HepG2 (cell line): Measurements from ENCODE around the gene NOSIP. TPM values are rescaled to one million over a fixed set of nuclear protein-coding genes. Genes with fewer than 3 reads are reported as not detected.

Experiments
- EP300 ChIP-seq, 3 experiments: sonication (generic) in 1 of 3; formaldehyde crosslinking in 1 of 3; IDR thresholded peaks; 2 replicates each; pipeline versions ENCODE4 v1.5.1 to v1.6.1; 2011 to 2020; ENCODE audit warnings: low read depth in 2 of 3, low read length in 2 of 3, borderline replicate concordance in 1 of 3, improper control_type of control experiment in 1 of 3, mild to moderate bottlenecking in 1 of 3, missing genetic modification reagents in 1 of 3, moderate library complexity in 1 of 3
- GZF1 ChIP-seq: sonication (generic); formaldehyde crosslinking; IDR thresholded peaks from 2 replicates; pipeline ENCODE4 v1.5.1; 2020; ENCODE audit warnings: mild to moderate bottlenecking, missing genetic modification reagents
- HNF4G ChIP-seq, 2 experiments: sonication (generic) in 1 of 2; formaldehyde crosslinking in 1 of 2; IDR thresholded peaks; 2 replicates each; pipeline versions ENCODE4 v1.4.0 to v1.6.1; 2011 to 2020; ENCODE audit warnings: borderline replicate concordance in 2 of 2, low read depth in 2 of 2, mild to moderate bottlenecking in 2 of 2, low read length in 1 of 2, missing genetic modification reagents in 1 of 2, moderate library complexity in 1 of 2
- HNRNPUL1 ChIP-seq: fragments of 200-400 bp; formaldehyde crosslinking; IDR thresholded peaks from 2 replicates; pipeline ENCODE4 v1.6.1; 2017; ENCODE audit warnings: low read depth, mild to moderate bottlenecking, low read length, moderate library complexity
- ONECUT2 ChIP-seq: sonication (generic); formaldehyde crosslinking; IDR thresholded peaks from 2 replicates; pipeline ENCODE4 v1.4.0; 2020; ENCODE audit warnings: missing genetic modification reagents
- PAWR ChIP-seq: sonication (generic); formaldehyde crosslinking; IDR thresholded peaks from 2 replicates; pipeline ENCODE4 v1.4.0; 2020; ENCODE audit warnings: missing genetic modification reagents, mild to moderate bottlenecking, borderline replicate concordance
- PCBP1 ChIP-seq: fragments of 200-400 bp; formaldehyde crosslinking; IDR thresholded peaks from 2 replicates; pipeline ENCODE4 v1.6.1; 2017; ENCODE audit warnings: mild to moderate bottlenecking, low read depth, low read length, borderline replicate concordance
- RXRA ChIP-seq: sonication (generic); formaldehyde crosslinking; IDR thresholded peaks from 2 replicates; pipeline ENCODE4 v1.5.1; 2020; ENCODE audit warnings: missing genetic modification reagents
- SMARCE1 ChIP-seq: fragments of 450-650 bp; IDR thresholded peaks from 2 replicates; pipeline ENCODE4 v1.6.1; 2017; ENCODE audit warnings: borderline replicate concordance
- SMC3 ChIP-seq: IDR thresholded peaks from 2 replicates; pipeline ENCODE4 v1.6.1; 2011; ENCODE audit warnings: low read length, improper control_type of control experiment
- SPEN ChIP-seq: sonication (generic); formaldehyde crosslinking; IDR thresholded peaks from 2 replicates; pipeline ENCODE4 v1.5.1; 2020; ENCODE audit warnings: low read depth, mild to moderate bottlenecking, missing genetic modification reagents
- TEAD2 ChIP-seq: sonication (generic); formaldehyde crosslinking; IDR thresholded peaks from 2 replicates; pipeline ENCODE4 v1.9.0; 2021; ENCODE audit warnings: missing genetic modification reagents
- XRCC5 ChIP-seq: fragments of 200-400 bp; formaldehyde crosslinking; optimal IDR thresholded peaks from 2 replicates; pipeline ENCODE3; 2017; ENCODE audit warnings: mild to moderate bottlenecking, low read length
- YEATS2 ChIP-seq: sonication (generic); formaldehyde crosslinking; IDR thresholded peaks from 2 replicates; pipeline ENCODE4 v1.4.0; 2020; ENCODE audit warnings: missing genetic modification reagents, borderline replicate concordance
- ZFP90 ChIP-seq: sonication (generic); formaldehyde crosslinking; IDR thresholded peaks from 2 replicates; pipeline ENCODE4 v1.8.0; 2022; ENCODE audit warnings: missing genetic modification reagents, mild to moderate bottlenecking, inconsistent platforms, borderline replicate concordance
- ZNF256 ChIP-seq: sonication (generic); formaldehyde crosslinking; conservative IDR thresholded peaks from 2 replicates; pipeline ENCODE4 v1.4.0; 2020; ENCODE audit warnings: missing genetic modification reagents
- ZNF260 ChIP-seq: sonication (generic); formaldehyde crosslinking; IDR thresholded peaks from 2 replicates; pipeline ENCODE4 v1.4.0; 2020; ENCODE audit warnings: missing genetic modification reagents, low read depth, mild to moderate bottlenecking, borderline replicate concordance
- ZNF282 ChIP-seq: fragments of 450-650 bp; IDR thresholded peaks from 2 replicates; pipeline ENCODE4 v1.6.1; 2018; ENCODE audit not compliant: partially characterized antibody
- ZNF577 ChIP-seq: sonication (generic); formaldehyde crosslinking; IDR thresholded peaks from 2 replicates; pipeline ENCODE4 v1.4.0; 2020; ENCODE audit warnings: mild to moderate bottlenecking, low read depth, missing genetic modification reagents, borderline replicate concordance
- ZNF816 ChIP-seq: sonication (generic); formaldehyde crosslinking; IDR thresholded peaks from 2 replicates; pipeline ENCODE4 v1.8.0; 2022; ENCODE audit warnings: missing genetic modification reagents, mild to moderate bottlenecking, borderline replicate concordance
- polyA plus RNA-seq, 8 experiments: library from polyadenylated mRNA; depleted of rRNA in 3 of 8; stranded (reverse) in 7 of 8; unstranded in 1 of 8; fragments of >200 nt; fragmentation: Illumina TruSeq in 4 of 8; extraction: Trizol in 4 of 8; gene quantifications; 2 replicates each; pipeline versions ENCODE4 v1.2.1 to v1.2.3, GENCODE V29; 2011 to 2016; ENCODE audit warnings: low read depth in 4 of 8, missing spikeins in 1 of 8, mixed read lengths in 1 of 8; ENCODE audit not compliant: insufficient read depth in 1 of 8
- total RNA-seq, 5 experiments: library from RNA; depleted of rRNA; stranded (reverse); fragments of >200 nt; fragmentation: Illumina TruSeq; extraction: Trizol; gene quantifications; 2 replicates each; pipeline ENCODE4 v1.2.3, GENCODE V29; 2016; ENCODE audit warnings: low read depth in 1 of 5
- TF ChIP-seq, protein P1 (sequence below), 2 experiments: sonication (generic) in 1 of 2; formaldehyde crosslinking in 1 of 2; IDR thresholded peaks; 2 replicates each; pipeline versions ENCODE4 v1.6.1 to v1.9.0; 2014 to 2022; ENCODE audit warnings: antibody characterized with exemption in 1 of 2, borderline replicate concordance in 1 of 2, inconsistent platforms in 1 of 2, low read depth in 1 of 2, missing genetic modification reagents in 1 of 2
- TF ChIP-seq, protein P2 (sequence below): sonication (generic); formaldehyde crosslinking; IDR thresholded peaks from 2 replicates; pipeline ENCODE4 v1.4.0; 2020; ENCODE audit warnings: missing genetic modification reagents, low read depth, mild to moderate bottlenecking, borderline replicate concordance

The NOSIP gene
- total and polyA plus RNA-seq, 2 of the 13 experiments (the other 11 are each of a cell fraction or from before 2014, with no cell fraction given): 54.3 to 78.0 TPM

DNA sequence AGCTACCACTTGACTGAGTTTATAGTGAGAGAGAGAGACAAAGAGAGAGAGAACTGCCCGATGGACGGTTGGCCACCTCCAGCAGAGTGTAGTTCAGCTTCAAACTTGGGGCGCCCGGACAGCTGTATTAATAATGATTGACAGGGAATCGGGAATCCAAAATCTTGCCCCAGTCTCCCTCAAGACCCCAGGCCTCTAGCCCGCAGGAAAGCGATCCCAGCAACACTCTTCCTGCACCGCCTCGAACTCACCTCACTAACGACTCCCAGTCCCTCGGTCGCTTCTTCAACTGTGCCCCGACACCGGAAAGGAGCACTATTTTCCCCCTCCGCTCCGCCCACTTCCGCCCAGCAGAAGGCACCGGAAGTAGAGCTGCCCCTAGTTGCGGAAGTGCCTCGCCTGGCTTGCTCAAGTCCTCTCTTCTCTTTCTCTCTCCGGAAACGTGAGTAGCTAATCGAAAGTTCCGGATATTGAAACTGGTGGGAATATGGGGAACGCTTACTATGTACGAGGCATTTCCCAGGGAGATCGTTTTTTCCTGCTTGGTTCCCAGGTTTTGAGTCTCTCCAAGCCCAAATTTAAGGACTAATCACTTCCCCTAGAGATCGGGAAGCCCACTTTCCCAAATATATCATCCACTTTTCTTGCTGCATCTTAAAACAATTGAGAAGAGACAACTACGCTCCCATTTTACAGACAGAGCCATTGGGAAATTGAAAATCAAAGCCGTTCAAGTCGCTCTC, at the start of gene NOSIP (continued):
- TF ChIP-seq, protein P1, sequence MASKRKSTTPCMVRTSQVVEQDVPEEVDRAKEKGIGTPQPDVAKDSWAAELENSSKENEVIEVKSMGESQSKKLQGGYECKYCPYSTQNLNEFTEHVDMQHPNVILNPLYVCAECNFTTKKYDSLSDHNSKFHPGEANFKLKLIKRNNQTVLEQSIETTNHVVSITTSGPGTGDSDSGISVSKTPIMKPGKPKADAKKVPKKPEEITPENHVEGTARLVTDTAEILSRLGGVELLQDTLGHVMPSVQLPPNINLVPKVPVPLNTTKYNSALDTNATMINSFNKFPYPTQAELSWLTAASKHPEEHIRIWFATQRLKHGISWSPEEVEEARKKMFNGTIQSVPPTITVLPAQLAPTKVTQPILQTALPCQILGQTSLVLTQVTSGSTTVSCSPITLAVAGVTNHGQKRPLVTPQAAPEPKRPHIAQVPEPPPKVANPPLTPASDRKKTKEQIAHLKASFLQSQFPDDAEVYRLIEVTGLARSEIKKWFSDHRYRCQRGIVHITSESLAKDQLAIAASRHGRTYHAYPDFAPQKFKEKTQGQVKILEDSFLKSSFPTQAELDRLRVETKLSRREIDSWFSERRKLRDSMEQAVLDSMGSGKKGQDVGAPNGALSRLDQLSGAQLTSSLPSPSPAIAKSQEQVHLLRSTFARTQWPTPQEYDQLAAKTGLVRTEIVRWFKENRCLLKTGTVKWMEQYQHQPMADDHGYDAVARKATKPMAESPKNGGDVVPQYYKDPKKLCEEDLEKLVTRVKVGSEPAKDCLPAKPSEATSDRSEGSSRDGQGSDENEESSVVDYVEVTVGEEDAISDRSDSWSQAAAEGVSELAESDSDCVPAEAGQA (IDR thresholded peaks at IDR 0.05; ENCODE audit: low read depth): peak; percentile 78
- TF ChIP-seq, protein P1 (CRISPR knock-in tag; IDR thresholded peaks at IDR 0.05; ENCODE audit: borderline replicate concordance): no peak
- TF ChIP-seq ZNF282 (no peak), PCBP1 (no peak), EP300 (IDR thresholded peaks at IDR 0.05; ENCODE audit: low read depth in 2 of 2, low read length in 2 of 2) (peak; percentile 27 to 57; a peak in 1 of 4 replicates), EP300 (CRISPR knock-in tag; IDR thresholded peaks at IDR 0.05; ENCODE audit: borderline replicate concordance) (no peak), ZNF577 (CRISPR knock-in tag) (no peak), ZNF260 (CRISPR knock-in tag) (no peak), XRCC5 (peak; percentile 98), RXRA (CRISPR knock-in tag) (peak; percentile 21; the same call in 1 of the 2 replicates), TEAD2 (no peak), GZF1 (CRISPR knock-in tag) (no peak), ONECUT2 (CRISPR knock-in tag) (no peak; the same call in 1 of the 2 replicates), HNRNPUL1 (no peak), PAWR (no peak), HNF4G (IDR thresholded peaks at IDR 0.05; ENCODE audit: borderline replicate concordance, low read depth, low read length) (no peak), HNF4G (CRISPR knock-in tag; IDR thresholded peaks at IDR 0.05; ENCODE audit: borderline replicate concordance, low read depth) (no peak), ZFP90 (no peak; the same call in 1 of the 2 replicates), ZNF256 (CRISPR knock-in tag) (no peak), YEATS2 (CRISPR knock-in tag) (peak; percentile 95), SPEN (CRISPR knock-in tag) (peak; percentile 77), ZNF816 (CRISPR knock-in tag) (0 out of 2 replicates have a peak, but pooled peaks have one; percentile 59), SMARCE1 (no peak), SMC3 (no peak)
- TF ChIP-seq, protein P2, sequence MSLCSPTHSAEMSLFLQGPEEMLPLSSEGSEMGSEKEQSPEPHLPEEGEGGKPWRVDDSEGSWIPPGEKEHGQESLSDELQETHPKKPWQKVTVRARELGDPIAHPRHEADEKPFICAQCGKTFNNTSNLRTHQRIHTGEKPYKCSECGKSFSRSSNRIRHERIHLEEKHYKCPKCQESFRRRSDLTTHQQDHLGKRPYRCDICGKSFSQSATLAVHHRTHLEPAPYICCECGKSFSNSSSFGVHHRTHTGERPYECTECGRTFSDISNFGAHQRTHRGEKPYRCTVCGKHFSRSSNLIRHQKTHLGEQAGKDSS (CRISPR knock-in tag): no peak; the same call in 1 of the 2 replicates
